Dermis blood vessel endothelial cell (primary cell): ENCODE data around the gene FAM118A. TPM values are rescaled to one million over a fixed set of nuclear protein-coding genes. Genes with fewer than 3 reads are reported as not detected.

Source experiments
- DNase-seq: peaks from one replicate; pipeline ENCODE4 v3.0.0; 2010
- total RNA-seq: library from RNA; depleted of rRNA; stranded (reverse); fragments of >200 nt; gene quantifications from 2 replicates; pipeline ENCODE4 v1.2.3, GENCODE V29; 2014

FAM118A gene
- total RNA-seq, 1 donor from 2014 or later, result 28.6 TPM

DNA sequence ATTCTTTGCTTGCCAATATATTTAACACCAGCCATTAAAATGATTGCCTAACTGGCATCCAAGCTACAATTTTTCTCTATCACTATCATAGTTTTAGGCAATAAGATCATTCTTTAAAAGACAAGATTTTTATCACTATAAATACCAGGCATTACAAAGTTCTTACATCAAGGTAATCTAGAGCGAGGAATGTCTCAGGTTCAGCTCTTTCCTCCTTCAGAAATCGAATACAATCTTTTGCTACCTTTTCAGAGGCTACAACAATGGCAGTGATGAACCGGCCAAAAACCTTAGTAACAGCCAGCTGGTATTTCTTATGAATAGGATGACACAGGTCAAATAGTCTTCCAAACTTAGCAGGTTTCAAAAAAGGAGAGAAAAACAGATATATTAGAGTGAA is 79.8 kb downstream of the FAM118A start:
- no peak for DNase-seq

Other genes with a start within 250 kb of the FAM118A start
- gene NUP50, start 146.0 kb upstream of the FAM118A start, total RNA-seq, result 68.6 and 85.5 TPM in 2 replicates
- 73.9 and 81.8 TPM in 2 replicates for gene KIAA0930, start 69.0 kb upstream of the FAM118A start, total RNA-seq
- gene UPK3A, start 25.0 kb upstream of the FAM118A start, total RNA-seq, result not detected in 2 replicates
- not detected in 2 replicates for gene SMC1B, start 103.7 kb downstream of the FAM118A start, total RNA-seq
- 0.34 and 1.3 TPM in 2 replicates for gene RIBC2, start 103.8 kb downstream of the FAM118A start, total RNA-seq
- 0.34 and 0.56 TPM in 2 replicates for gene FBLN1, start 192.9 kb downstream of the FAM118A start, total RNA-seq